NCI-H1417 treated with DMSO at 0.1 percent for 48 hours (cell line): ENCODE measurements around the gene FRMD1.

Source experiments
- DNase-seq: peaks from one replicate; lab custom pipeline; 2025; lab: John Stamatoyannopoulos, UW

Gene FRMD1

GRCh38 chr6:168042426-168043192 is 36.4 kb downstream of the FRMD1 start:
- DNase-seq = no peak

- DNase-seq = no peak
Measured at GRCh38 chr6:168041928-168042327, 37.1 kb downstream of the FRMD1 start.

GRCh38 chr6:168040856-168041496 is 38.0 kb downstream of the FRMD1 start:
- DNase-seq = no peak

GRCh38 chr6:168039849-168040248 is 39.2 kb downstream of the FRMD1 start:
- DNase-seq = no peak

GRCh38 chr6:168039301-168039700 is 39.7 kb downstream of the FRMD1 start:
- no peak for DNase-seq

GRCh38 chr6:168038576-168039140 is 40.4 kb downstream of the FRMD1 start:
- DNase-seq = no peak

- DNase-seq = no peak
Measured at GRCh38 chr6:168037856-168038255, 41.2 kb downstream of the FRMD1 start.

- no peak for DNase-seq
Measured at GRCh38 chr6:168037242-168037641, 41.8 kb downstream of the FRMD1 start.

GRCh38 chr6:168035661-168036545 is 43.1 kb downstream of the FRMD1 start:
- no peak for DNase-seq

GRCh38 chr6:168035098-168035660 is 43.8 kb downstream of the FRMD1 start:
- no peak for DNase-seq

GRCh38 chr6:168034537-168034936 is 44.5 kb downstream of the FRMD1 start:
- no peak for DNase-seq

- DNase-seq = no peak
Measured at GRCh38 chr6:168033791-168034190, 45.2 kb downstream of the FRMD1 start.

- no peak for DNase-seq
Measured at GRCh38 chr6:168032005-168032760, 46.8 kb downstream of the FRMD1 start.

- no peak for DNase-seq
Measured at GRCh38 chr6:168031411-168031971, 47.5 kb downstream of the FRMD1 start.

GRCh38 chr6:168030908-168031307 is 48.1 kb downstream of the FRMD1 start:
- DNase-seq = no peak

GRCh38 chr6:168030218-168030746 is 48.7 kb downstream of the FRMD1 start:
- no peak for DNase-seq

- no peak for DNase-seq
Measured at GRCh38 chr6:168029459-168030217, 49.4 kb downstream of the FRMD1 start.

- no peak for DNase-seq
Measured at GRCh38 chr6:168028181-168028580, 50.8 kb downstream of the FRMD1 start.

- DNase-seq = no peak
Measured at GRCh38 chr6:168027521-168027920, 51.5 kb downstream of the FRMD1 start.

- no peak for DNase-seq
Measured at GRCh38 chr6:168026925-168027324, 52.1 kb downstream of the FRMD1 start.
